ENCODE measurements around the gene RAI14.

The RAI14 gene

GRCh38 chr5:34731435-34732232 is 75.5 kb downstream of the RAI14 start:
- Histone ChIP-seq H3K36me3 (no peaks in the 10 kb centered on the region), H3K27me3 (ENCODE audit: insufficient read depth, low read depth, severe bottlenecking) (no peaks in the 10 kb centered on the region), H3K27ac (no peak overlapping the region), H3K4me3 (ENCODE audit: low read depth, low read length) (no peak overlapping the region), H3K9me3 (ENCODE audit: severe bottlenecking) (peaks cover 6% of the 10 kb centered on the region)
- DNase-seq = no peak
- TF ChIP-seq, protein P1, sequence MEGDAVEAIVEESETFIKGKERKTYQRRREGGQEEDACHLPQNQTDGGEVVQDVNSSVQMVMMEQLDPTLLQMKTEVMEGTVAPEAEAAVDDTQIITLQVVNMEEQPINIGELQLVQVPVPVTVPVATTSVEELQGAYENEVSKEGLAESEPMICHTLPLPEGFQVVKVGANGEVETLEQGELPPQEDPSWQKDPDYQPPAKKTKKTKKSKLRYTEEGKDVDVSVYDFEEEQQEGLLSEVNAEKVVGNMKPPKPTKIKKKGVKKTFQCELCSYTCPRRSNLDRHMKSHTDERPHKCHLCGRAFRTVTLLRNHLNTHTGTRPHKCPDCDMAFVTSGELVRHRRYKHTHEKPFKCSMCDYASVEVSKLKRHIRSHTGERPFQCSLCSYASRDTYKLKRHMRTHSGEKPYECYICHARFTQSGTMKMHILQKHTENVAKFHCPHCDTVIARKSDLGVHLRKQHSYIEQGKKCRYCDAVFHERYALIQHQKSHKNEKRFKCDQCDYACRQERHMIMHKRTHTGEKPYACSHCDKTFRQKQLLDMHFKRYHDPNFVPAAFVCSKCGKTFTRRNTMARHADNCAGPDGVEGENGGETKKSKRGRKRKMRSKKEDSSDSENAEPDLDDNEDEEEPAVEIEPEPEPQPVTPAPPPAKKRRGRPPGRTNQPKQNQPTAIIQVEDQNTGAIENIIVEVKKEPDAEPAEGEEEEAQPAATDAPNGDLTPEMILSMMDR (IDR thresholded peaks at IDR 0.05; ENCODE audit: low read depth, low read length) = no peak

DNA sequence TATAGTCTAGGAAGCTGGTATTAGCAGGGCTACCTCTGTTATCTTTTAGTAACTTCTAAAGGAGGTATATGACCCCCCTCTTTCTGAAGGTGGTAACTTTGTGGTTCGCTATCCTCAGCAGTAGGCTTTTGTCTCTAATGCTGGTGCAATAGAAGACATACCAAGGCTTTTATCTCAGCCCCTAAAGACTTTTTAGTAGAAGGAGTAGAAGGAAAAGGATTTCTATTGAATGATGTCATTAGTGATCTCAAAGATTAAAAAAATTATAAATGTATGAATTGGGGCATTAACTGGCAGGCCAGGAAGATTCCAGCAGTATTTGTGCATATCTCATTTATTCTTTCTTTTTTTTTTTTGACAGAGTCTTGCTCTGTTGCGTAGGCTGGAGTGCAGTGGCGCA is 78.2 kb downstream of the RAI14 start:
- no peak for DNase-seq
- Histone ChIP-seq H3K36me3 (no peaks in the 10 kb centered on the region), H3K27me3 (ENCODE audit: insufficient read depth, low read depth, severe bottlenecking) (no peaks in the 10 kb centered on the region), H3K9me3 (ENCODE audit: severe bottlenecking) (no peaks in the 10 kb centered on the region), H3K4me3 (ENCODE audit: low read depth, low read length) (no peak overlapping the region), H3K27ac (no peak overlapping the region)
- TF ChIP-seq, protein P1 (IDR thresholded peaks at IDR 0.05; ENCODE audit: low read depth, low read length) = no peak

DNA sequence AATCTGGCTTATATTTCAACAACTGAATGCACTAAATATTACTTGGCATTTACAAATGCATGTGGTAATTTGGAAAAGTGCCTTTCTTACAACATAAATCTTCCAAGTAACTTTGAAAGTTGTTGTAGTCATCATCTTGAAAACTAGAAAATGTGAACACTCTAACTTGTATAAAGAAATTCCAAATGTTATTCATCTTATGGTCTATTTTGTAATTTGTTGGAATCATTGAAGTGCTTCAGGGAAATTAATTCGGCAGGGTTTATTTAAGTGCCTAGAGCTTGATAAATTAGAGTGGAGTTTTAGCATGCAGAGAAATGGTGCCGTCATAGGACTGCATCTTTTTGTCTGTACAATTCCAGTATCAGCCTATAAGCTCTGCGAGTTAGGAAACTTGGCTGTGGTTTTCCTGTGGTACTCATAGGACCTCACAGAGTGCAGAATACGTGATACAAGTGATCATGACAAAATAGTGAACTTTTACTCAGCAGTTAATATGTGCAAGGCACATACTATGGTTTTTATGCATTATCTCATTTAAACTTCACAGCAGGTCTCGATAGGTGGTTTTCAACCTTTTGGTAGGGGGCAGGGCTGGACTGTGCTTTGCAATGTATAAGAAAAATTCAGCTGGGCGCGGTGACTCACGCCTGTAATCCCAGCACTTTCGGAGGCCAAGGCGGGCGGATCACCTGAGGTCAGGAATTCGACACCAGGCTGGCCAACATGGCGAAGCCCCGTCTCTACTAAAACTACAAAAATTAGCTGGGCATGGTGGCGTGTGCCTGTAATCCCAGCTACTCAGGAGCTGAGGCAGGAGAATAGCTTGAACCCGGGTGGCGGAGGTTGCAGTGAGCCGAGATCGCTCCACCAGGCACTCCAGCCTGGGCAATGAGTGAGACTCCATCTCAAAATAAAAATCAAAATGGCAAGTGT is 79.6 kb downstream of the RAI14 start:
- TF ChIP-seq, protein P1 (IDR thresholded peaks at IDR 0.05; ENCODE audit: low read depth, low read length) = no peak
- H3K27ac ChIP-seq = no peak overlapping the region

DNA sequence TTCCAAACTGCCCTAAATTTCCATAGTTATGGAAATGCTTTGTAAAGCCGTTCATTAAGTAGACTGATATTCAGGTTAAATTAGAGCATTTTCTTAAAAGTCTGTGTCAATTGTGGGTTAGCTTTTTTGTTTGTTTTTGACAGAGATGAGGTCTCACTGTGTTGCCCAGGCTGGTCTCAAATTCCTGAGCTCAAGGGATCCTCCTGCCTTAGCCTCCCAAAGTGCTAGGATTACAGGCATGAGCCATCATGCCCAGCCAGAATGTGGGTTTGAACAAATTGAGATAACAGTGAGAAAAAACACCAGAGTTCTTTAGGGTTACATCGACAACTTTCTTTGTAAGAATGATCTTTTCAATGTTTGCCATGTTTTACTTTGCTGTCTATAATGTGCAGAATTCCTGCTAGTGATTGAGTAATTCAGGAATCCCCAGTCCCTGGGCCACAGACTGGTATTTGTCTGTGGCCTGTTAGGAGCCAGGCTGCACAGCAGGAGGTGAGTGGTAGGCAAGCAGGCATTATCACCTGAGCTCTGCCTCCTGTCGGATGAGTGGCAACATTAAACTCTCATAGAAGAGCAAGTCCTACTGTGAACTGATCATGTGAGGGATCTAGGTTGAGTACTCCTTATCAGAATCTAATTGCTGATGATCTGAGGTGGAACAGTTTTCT is 80.5 kb downstream of the RAI14 start:
- DNase-seq = no peak
- Histone ChIP-seq H3K27ac (no peak overlapping the region), H3K9me3 (ENCODE audit: severe bottlenecking) (no peaks in the 10 kb centered on the region), H3K36me3 (no peaks in the 10 kb centered on the region), H3K4me3 (ENCODE audit: low read depth, low read length) (no peak overlapping the region), H3K27me3 (ENCODE audit: insufficient read depth, low read depth, severe bottlenecking) (no peaks in the 10 kb centered on the region)
- TF ChIP-seq, protein P1 (IDR thresholded peaks at IDR 0.05; ENCODE audit: low read depth, low read length) = no peak

More for the DNA sequence above, 79.6 kb downstream of the RAI14 start:
- Histone ChIP-seq H3K36me3 (no peaks in the 10 kb centered on the region), H3K27me3 (ENCODE audit: insufficient read depth, low read depth, severe bottlenecking) (no peaks in the 10 kb centered on the region), H3K9me3 (ENCODE audit: severe bottlenecking) (no peaks in the 10 kb centered on the region), H3K4me3 (ENCODE audit: low read depth, low read length) (no peak overlapping the region)
- no peak for DNase-seq

GRCh38 chr5:34737731-34738130 is 81.6 kb downstream of the RAI14 start:
- DNase-seq = no peak
- H3K27ac ChIP-seq = no peak overlapping the region
- no peaks in the 10 kb centered on the region for H3K9me3 ChIP-seq (ENCODE audit: severe bottlenecking)
- no peak overlapping the region for H3K4me3 ChIP-seq (ENCODE audit: low read depth, low read length)
- H3K36me3 ChIP-seq = no peaks in the 10 kb centered on the region
- no peaks in the 10 kb centered on the region for H3K27me3 ChIP-seq (ENCODE audit: insufficient read depth, low read depth, severe bottlenecking)
- TF ChIP-seq, protein P1 (IDR thresholded peaks at IDR 0.05; ENCODE audit: low read depth, low read length) = no peak

Measured in WERI-Rb-1 (cell line).